MCF 10A (cell line): ENCODE measurements around the gene SPRN. TPM values are rescaled to one million over a fixed set of nuclear protein-coding genes. Genes with fewer than 3 reads are reported as not detected.

Source experiments
- BruUV-seq: library from RNA; stranded (reverse); fragments of 400-500 nt; replicated peaks from 2 replicates; lab custom pipeline; 2021; lab: Mats Ljungman, UMichigan
- CTCF ChIA-PET: fragments of 300-600 bp; sonication (Branson Sonifier 250); formaldehyde crosslinking; extraction: SDS; loops from one replicate; lab custom pipeline; 2021; ENCODE audit warnings: antibody characterized with exemption, inconsistent platforms; lab: Yijun Ruan, JAX
- POLR2A ChIA-PET: fragments of 300-600, 350-650 bp; sonication (Branson Sonifier 250); formaldehyde crosslinking; extraction: SDS; loops from one replicate; lab custom pipeline; 2020; ENCODE audit warnings: antibody characterized with exemption, inconsistent platforms; lab: Yijun Ruan, JAX
- DNase-seq: peaks from one replicate; pipeline ENCODE4 v3.0.0-alpha.2; 2018; ENCODE audit not compliant: unreplicated experiment
- H3K27ac Mint-ChIP-seq: one replicate; pipeline ENCODE4 v1.8.0; 2022; ENCODE audit warnings: mild to moderate bottlenecking, low read depth, mixed read lengths; ENCODE audit not compliant: unreplicated experiment
- H3K27me3 Mint-ChIP-seq: one replicate; pipeline ENCODE4 v1.8.0; 2022; ENCODE audit warnings: mixed read lengths; ENCODE audit not compliant: insufficient read depth, unreplicated experiment
- H3K36me3 Mint-ChIP-seq: one replicate; pipeline ENCODE4 v1.8.0; 2022; ENCODE audit warnings: mild to moderate bottlenecking, moderate library complexity, mixed read lengths; ENCODE audit not compliant: insufficient read depth, unreplicated experiment
- H3K4me1 Mint-ChIP-seq: one replicate; pipeline ENCODE4 v1.8.0; 2022; ENCODE audit warnings: mixed read lengths; ENCODE audit not compliant: insufficient read depth, unreplicated experiment
- H3K4me3 Mint-ChIP-seq: one replicate; pipeline ENCODE4 v1.8.0; 2022; ENCODE audit warnings: mild to moderate bottlenecking, moderate library complexity, mixed read lengths; ENCODE audit not compliant: unreplicated experiment
- H3K9me3 Mint-ChIP-seq: one replicate; pipeline ENCODE4 v1.8.0; 2022; ENCODE audit warnings: mixed read lengths; ENCODE audit not compliant: unreplicated experiment
- intact Hi-C: fragments of 100-400 bp; cut with micrococcal nuclease; formaldehyde crosslinking; loops from 2 replicates; pipeline ENCODE4 v1.14.1; 2022
- total RNA-seq: library from RNA; stranded (reverse); gene quantifications from 2 replicates; pipeline ENCODE4 v1.2.3, GENCODE V29; 2022
- TF ChIP-seq, protein P1 (sequence below): fragments of 200-600 bp; IDR thresholded peaks from one replicate; pipeline ENCODE4 v1.8.0; 2022; ENCODE audit warnings: antibody characterized with exemption, mild to moderate bottlenecking; ENCODE audit not compliant: unreplicated experiment

Gene SPRN
- total RNA-seq, 1 experiment from 2014 or later, result not detected

DNA sequence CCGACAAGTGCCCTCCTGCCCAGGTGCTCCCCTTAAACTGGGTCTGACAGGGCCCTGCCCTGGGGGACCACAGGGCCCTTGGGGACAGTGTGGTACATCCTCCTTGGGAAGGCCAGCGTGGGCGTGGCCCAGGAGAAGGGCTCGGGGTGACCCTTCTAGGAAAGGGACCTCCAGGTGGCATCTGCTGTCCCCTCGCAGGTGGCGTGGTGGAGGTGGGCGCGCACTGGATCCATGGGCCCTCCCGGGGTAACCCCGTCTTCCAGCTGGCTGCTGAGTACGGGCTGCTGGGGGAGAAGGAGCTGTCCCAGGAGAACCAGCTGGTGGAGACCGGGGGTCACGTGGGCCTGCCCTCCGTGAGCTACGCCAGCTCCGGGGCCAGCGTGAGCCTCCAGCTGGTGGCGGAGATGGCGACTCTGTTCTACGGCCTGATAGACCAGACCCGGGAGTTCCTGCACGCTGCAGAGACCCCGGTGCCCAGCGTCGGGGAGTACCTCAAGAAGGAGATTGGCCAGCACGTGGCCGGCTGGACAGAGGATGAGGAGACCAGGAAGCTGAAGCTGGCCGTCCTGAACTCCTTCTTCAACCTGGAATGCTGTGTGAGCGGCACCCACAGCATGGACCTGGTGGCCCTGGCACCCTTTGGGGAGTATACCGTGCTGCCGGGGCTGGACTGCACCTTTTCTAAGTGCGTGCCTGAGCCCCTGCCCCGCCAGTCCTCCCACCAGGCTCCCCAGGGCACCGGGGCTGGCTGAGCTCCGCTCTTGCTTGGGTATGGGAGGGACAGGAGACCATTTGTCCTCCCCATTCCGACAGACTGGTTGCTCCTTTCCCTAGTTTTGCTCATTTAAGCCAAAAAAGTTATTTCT is 44.4 kb downstream of the SPRN start:
- intact Hi-C loops, result no loop called here
- ChIA-PET CTCF (interaction anchor here (0.7 kb wide), 1 partner anchor 22 kb away, joined by 3 read pairs; no protein-coding TSS in a partner anchor), POLR2A (interaction anchor here (0.8 kb wide), 1 partner anchor 14 kb away, joined by 3 read pairs; the partner anchor contains the start of gene MTG1)
- no peaks in the 10 kb centered on the region for H3K9me3 Mint-ChIP-seq
- BruUV-seq, result no TSS peak
- H3K4me1 Mint-ChIP-seq, result no peaks in the 10 kb centered on the region
- H3K36me3 Mint-ChIP-seq, result no peaks in the 10 kb centered on the region
- peak overlapping the region; percentile 62 for H3K4me3 Mint-ChIP-seq
- no peak for DNase-seq
- TF ChIP-seq, protein P1, sequence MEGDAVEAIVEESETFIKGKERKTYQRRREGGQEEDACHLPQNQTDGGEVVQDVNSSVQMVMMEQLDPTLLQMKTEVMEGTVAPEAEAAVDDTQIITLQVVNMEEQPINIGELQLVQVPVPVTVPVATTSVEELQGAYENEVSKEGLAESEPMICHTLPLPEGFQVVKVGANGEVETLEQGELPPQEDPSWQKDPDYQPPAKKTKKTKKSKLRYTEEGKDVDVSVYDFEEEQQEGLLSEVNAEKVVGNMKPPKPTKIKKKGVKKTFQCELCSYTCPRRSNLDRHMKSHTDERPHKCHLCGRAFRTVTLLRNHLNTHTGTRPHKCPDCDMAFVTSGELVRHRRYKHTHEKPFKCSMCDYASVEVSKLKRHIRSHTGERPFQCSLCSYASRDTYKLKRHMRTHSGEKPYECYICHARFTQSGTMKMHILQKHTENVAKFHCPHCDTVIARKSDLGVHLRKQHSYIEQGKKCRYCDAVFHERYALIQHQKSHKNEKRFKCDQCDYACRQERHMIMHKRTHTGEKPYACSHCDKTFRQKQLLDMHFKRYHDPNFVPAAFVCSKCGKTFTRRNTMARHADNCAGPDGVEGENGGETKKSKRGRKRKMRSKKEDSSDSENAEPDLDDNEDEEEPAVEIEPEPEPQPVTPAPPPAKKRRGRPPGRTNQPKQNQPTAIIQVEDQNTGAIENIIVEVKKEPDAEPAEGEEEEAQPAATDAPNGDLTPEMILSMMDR, result no peak
- no peaks in the 10 kb centered on the region for H3K27me3 Mint-ChIP-seq
- H3K27ac Mint-ChIP-seq, result no peak overlapping the region

GRCh38 chr10:133379152-133379800 is 45.1 kb downstream of the SPRN start, which contains the start of gene PAOX:
PAOX (plus strand) TSS chr10:133379262; CDS start chr10:133379317, 55 bp downstream.
- H3K27ac Mint-ChIP-seq, result no peak within 1 kb of the TSS
- H3K36me3 Mint-ChIP-seq, result no peaks in the 10 kb centered on the region
- H3K4me3 Mint-ChIP-seq, result peak within 1 kb of the TSS; percentile 71
- peak; percentile 29 for DNase-seq
- H3K4me1 Mint-ChIP-seq, result no peaks in the 10 kb centered on the region
- intact Hi-C loops, result no loop called here
- TF ChIP-seq, protein P1, result no peak
- H3K9me3 Mint-ChIP-seq, result no peaks in the 10 kb centered on the region
- ChIA-PET CTCF (no interaction called here), POLR2A (interaction anchor here (0.8 to 1.2 kb wide), 2 partner anchors 14 to 15 kb away, joined by 3 to 8 read pairs; partner anchors contain the start of gene MTG1)
- no TSS peak for BruUV-seq
- H3K27me3 Mint-ChIP-seq, result no peaks in the 10 kb centered on the region

GRCh38 chr10:133378251-133379096 is 46.0 kb downstream of the SPRN start:
- intact Hi-C loops, result no loop called here
- no TSS peak for BruUV-seq
- TF ChIP-seq, protein P1, result no peak
- Mint-ChIP-seq H3K4me3 (peak overlapping the region; percentile 71), H3K27ac (no peak overlapping the region), H3K27me3 (no peaks in the 10 kb centered on the region), H3K36me3 (no peaks in the 10 kb centered on the region), H3K9me3 (no peaks in the 10 kb centered on the region), H3K4me1 (peaks cover 5% of the 10 kb centered on the region)
- POLR2A ChIA-PET, result interaction anchor here (0.7 to 1.4 kb wide), 3 partner anchors 12 to 121 kb away, joined by 3 to 8 read pairs (median 5); partner anchors contain the start of gene MTG1
- CTCF ChIA-PET, result interaction anchor here (0.9 to 1.1 kb wide), 2 partner anchors 10 to 115 kb away, joined by 3 to 4 read pairs; no protein-coding TSS in a partner anchor
- peak; percentile 29 for DNase-seq
